HEK293 (cell line): Measurements from ENCODE around the gene NMNAT2.

ENCODE experiments used
- ZEB2 ChIP-seq: fragments of 450-650 bp; formaldehyde crosslinking; IDR thresholded peaks from 2 replicates; pipeline ENCODE4 v1.5.1; 2016; ENCODE audit warnings: missing biosample characterization, missing genetic modification characterization
- ZNF114 ChIP-seq: fragments of 450-650 bp; formaldehyde crosslinking; IDR thresholded peaks from 2 replicates; pipeline ENCODE4 v1.5.0; 2017; ENCODE audit warnings: missing biosample characterization, missing genetic modification characterization
- ZNF140 ChIP-seq: fragments of 450-650 bp; formaldehyde crosslinking; IDR thresholded peaks from 2 replicates; pipeline ENCODE4 v1.5.1; 2016; ENCODE audit warnings: missing biosample characterization, missing genetic modification characterization
- ZNF274 ChIP-seq, 2 experiments: fragments of 200-500 bp in 1 of 2; fragments of 450-650 bp in 1 of 2; sonication (Bioruptor generic) in 1 of 2; formaldehyde crosslinking in 1 of 2; IDR thresholded peaks; 2 replicates each; pipeline versions ENCODE4 v1.5.1 to v1.6.1; 2014 to 2016; ENCODE audit warnings: borderline replicate concordance in 1 of 2, inconsistent platforms in 1 of 2, low read length in 1 of 2, missing biosample characterization in 1 of 2, missing genetic modification characterization in 1 of 2
- ZNF600 ChIP-seq: fragments of 450-650 bp; formaldehyde crosslinking; IDR thresholded peaks from 2 replicates; pipeline ENCODE4 v1.5.1; 2016; ENCODE audit warnings: missing biosample characterization, missing genetic modification characterization
- ZNF670 ChIP-seq: fragments of 450-650 bp; formaldehyde crosslinking; IDR thresholded peaks from 2 replicates; pipeline ENCODE4 v1.5.1; 2016; ENCODE audit warnings: missing biosample characterization, missing genetic modification characterization, low read depth
- ZSCAN30 ChIP-seq: fragments of 450-650 bp; IDR thresholded peaks from 2 replicates; pipeline ENCODE4 v1.5.1; 2018; ENCODE audit warnings: missing biosample characterization, mild to moderate bottlenecking, missing genetic modification characterization, moderate library complexity
- TF ChIP-seq, protein P1 (sequence below): fragments of 450-650 bp; formaldehyde crosslinking; IDR thresholded peaks from 2 replicates; pipeline ENCODE4 v1.5.1; 2016; ENCODE audit warnings: missing biosample characterization, missing genetic modification characterization
- TF ChIP-seq, protein P2 (sequence below): fragments of 450-650 bp; formaldehyde crosslinking; IDR thresholded peaks from 2 replicates; pipeline ENCODE4 v1.5.1; 2016; ENCODE audit warnings: missing biosample characterization, missing genetic modification characterization

GRCh38 chr1:183423541-183423940 lies 5.4 kb upstream of the NMNAT2 start:
- TF ChIP-seq ZNF274 (IDR thresholded peaks at IDR 0.05; ENCODE audit: low read length) (no peak), ZNF274 (tag by site-specific recombination; IDR thresholded peaks at IDR 0.05; ENCODE audit: borderline replicate concordance) (no peak), ZNF140 (tag by site-specific recombination) (no peak), ZNF600 (tag by site-specific recombination) (no peak), ZEB2 (tag by site-specific recombination) (no peak), ZNF114 (no peak), ZSCAN30 (tag by site-specific recombination) (no peak), ZNF670 (no peak)
- TF ChIP-seq, protein P1, sequence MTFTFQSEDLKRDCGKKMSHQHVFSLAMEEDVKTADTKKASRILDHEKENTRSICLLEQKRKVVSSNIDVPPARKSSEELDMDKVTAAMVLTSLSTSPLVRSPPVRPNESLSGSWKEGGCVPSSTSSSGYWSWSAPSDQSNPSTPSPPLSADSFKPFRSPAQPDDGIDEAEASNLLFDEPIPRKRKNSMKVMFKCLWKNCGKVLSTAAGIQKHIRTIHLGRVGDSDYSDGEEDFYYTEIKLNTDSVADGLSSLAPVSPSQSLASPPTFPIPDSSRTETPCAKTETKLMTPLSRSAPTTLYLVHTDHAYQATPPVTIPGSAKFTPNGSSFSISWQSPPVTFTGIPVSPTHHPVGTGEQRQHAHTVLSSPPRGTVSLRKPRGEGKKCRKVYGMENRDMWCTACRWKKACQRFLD = no peak
- TF ChIP-seq, protein P2, sequence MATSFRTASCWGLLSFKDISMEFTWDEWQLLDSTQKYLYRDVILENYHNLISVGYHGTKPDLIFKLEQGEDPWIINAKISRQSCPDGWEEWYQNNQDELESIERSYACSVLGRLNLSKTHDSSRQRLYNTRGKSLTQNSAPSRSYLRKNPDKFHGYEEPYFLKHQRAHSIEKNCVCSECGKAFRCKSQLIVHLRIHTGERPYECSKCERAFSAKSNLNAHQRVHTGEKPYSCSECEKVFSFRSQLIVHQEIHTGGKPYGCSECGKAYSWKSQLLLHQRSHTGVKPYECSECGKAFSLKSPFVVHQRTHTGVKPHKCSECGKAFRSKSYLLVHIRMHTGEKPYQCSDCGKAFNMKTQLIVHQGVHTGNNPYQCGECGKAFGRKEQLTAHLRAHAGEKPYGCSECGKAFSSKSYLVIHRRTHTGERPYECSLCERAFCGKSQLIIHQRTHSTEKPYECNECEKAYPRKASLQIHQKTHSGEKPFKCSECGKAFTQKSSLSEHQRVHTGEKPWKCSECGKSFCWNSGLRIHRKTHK (tag by site-specific recombination) = no peak
